PC-3 (cell line): Measurements from ENCODE around the gene HNRNPM.

Experiments used
- EZH2 ChIP-seq: fragments of 300-600 bp; sonication (generic); IDR thresholded peaks from one replicate; pipeline ENCODE4 v1.6.1; 2017; ENCODE audit warnings: antibody characterized with exemption, mild to moderate bottlenecking, low read length; ENCODE audit not compliant: unreplicated experiment
- EZH2phosphoT487 ChIP-seq: fragments of 300-600 bp; sonication (generic); IDR thresholded peaks from 2 replicates; pipeline ENCODE4 v1.6.1; 2018; ENCODE audit warnings: mild to moderate bottlenecking, antibody characterized with exemption, low read length, borderline replicate concordance
- TF ChIP-seq, protein P1 (sequence below): fragments of 300-600 bp; sonication (generic); conservative IDR thresholded peaks from 2 replicates; pipeline ENCODE4 v1.5.1; 2017; ENCODE audit warnings: antibody characterized with exemption, low read depth, mild to moderate bottlenecking, low read length

GRCh38 chr19:8416796-8417195 is 28.0 kb upstream of the HNRNPM start:
- TF ChIP-seq, protein P1, sequence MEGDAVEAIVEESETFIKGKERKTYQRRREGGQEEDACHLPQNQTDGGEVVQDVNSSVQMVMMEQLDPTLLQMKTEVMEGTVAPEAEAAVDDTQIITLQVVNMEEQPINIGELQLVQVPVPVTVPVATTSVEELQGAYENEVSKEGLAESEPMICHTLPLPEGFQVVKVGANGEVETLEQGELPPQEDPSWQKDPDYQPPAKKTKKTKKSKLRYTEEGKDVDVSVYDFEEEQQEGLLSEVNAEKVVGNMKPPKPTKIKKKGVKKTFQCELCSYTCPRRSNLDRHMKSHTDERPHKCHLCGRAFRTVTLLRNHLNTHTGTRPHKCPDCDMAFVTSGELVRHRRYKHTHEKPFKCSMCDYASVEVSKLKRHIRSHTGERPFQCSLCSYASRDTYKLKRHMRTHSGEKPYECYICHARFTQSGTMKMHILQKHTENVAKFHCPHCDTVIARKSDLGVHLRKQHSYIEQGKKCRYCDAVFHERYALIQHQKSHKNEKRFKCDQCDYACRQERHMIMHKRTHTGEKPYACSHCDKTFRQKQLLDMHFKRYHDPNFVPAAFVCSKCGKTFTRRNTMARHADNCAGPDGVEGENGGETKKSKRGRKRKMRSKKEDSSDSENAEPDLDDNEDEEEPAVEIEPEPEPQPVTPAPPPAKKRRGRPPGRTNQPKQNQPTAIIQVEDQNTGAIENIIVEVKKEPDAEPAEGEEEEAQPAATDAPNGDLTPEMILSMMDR: no peak
- TF ChIP-seq EZH2 (no peak), EZH2phosphoT487 (no peak)
